ENCODE data around the gene KMT2B. TPM values are rescaled to one million over a fixed set of nuclear protein-coding genes. Genes with fewer than 3 reads are reported as not detected.

The KMT2B gene
- total and polyA plus RNA-seq, 2 of the 8 experiments (the other 6 are each of a cell fraction or from before 2014, with no cell fraction given), result 26.7 to 38.6 TPM

DNA sequence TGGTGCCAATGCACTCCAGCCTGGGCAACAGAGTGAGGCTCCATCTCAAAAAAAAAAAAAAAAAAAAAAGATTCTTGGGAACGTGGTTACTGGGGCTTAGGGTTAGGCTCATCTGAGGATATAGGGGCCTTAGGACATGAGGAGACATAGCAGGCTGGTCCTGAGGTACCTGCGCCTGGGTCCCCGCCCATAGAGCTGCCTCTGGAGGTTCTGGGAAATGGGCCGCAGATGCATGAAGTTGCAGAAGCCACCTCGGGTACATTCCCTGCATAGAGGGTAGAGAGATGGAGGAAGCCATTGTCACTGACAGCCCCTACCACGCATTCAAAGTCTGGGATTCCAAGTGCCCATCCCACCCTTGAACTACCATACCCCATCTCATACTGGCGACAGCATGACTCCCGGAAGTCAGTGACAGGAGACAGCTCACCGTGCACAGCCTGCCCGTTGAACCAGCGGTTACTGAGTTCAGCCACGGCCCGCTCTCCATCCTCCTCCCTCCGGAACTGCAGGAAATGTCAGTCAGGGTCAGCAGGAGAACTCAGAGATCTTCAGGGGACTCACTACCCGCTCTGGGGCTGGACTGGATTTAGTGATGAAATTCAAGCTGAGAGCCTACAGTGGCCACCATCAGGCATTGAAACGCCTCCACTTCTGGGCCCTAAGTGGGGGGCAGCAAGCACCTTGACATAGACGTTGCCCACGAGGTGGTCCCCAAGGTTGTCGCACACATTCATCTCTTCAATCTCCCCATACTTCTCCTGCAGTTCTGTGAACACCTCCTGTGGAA lies 26.0 kb downstream of the KMT2B start (continued):
- no peak for TF ChIP-seq POU5F1 (IDR thresholded peaks at IDR 0.05; ENCODE audit: low read depth, low read length)
- no peak for TF ChIP-seq HDAC6 (IDR thresholded peaks at IDR 0.05; ENCODE audit: low read depth, low read length)

All from H1 (cell line).